HG02571 (cell line): Measurements from ENCODE around the gene TBX4.
"Not testable (repeated sequence)": the region's sequence is repeated elsewhere in the genome, so short reads cannot be mapped to it uniquely, and the experiment has no call there.

Experiments
- ATAC-seq: cut with Tn5 transposase; IDR thresholded peaks from one replicate; pipeline ENCODE4 v1.9.1; 2021; ENCODE audit warnings: mild to moderate bottlenecking, moderate library complexity; ENCODE audit not compliant: unreplicated experiment

Gene TBX4

DNA sequence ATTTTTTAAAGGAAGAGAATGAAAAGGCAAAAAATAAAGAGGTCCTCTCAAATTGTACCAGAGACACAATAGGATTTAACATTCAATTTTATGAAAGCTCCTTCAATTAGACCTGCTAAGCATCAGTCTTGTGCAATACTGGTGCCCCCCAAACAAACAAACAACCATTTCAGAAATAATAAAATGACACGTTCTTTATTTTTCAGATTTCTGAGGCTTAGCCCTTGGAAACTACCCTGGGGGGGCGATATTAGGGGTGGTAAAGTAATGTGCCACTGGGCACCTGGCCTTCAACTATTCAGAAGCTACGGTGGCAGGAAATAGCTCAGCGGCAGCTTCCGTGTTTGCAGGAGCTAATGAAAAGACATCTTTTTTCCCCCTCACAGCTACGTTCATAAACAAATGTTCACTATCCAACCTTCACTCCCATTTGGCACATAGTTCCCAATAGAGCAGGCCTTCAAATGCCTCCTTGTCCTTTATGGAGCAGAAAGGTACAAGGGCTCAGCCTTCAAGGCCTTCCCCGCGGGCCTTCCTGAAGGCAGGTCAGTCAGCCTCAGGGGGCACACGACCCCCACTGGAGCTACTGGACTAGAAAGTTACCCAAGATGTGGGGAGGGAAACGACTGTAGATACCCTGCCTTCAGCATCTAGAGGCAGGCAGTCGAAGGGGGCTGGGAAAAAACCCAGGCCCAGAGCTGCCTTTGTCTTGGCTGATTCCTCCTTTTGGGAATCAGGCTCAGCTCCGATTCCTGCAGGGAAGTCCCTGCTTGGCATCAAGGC lies 44.1 kb downstream of the TBX4 start:
- no peak for ATAC-seq

DNA sequence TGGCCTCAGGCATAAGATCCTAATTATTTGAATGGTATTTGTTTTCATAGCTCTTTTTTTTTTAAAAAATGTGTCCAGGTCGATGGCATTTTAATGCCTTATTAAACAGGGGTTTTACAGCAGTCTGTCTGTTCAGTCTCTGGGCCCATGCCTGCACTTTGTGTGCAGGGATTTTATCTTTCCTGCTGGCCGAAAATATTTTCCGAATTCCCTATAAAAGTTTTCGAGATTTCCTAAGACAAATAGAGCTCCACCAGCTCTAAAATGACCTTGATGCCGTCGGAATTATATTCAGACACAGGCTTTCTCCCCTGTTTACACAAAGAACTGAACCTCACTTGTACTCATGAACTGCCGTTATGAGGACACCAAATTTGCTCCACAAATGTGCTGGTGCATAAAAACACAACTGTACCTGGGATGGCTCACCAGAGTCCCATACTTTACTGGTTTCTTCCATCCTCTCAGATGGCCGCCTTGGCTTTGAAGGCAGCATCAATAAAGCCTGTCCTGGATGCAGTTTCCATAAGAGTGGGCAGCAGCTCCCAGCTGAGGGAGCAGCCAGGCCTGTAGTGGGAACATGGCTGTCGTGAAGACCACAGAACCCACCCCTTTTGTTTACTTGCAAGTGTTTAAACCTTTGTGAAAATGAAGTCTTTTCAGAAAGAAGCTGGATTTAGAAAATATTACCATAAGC lies 44.9 kb downstream of the TBX4 start:
- no peak for ATAC-seq

DNA sequence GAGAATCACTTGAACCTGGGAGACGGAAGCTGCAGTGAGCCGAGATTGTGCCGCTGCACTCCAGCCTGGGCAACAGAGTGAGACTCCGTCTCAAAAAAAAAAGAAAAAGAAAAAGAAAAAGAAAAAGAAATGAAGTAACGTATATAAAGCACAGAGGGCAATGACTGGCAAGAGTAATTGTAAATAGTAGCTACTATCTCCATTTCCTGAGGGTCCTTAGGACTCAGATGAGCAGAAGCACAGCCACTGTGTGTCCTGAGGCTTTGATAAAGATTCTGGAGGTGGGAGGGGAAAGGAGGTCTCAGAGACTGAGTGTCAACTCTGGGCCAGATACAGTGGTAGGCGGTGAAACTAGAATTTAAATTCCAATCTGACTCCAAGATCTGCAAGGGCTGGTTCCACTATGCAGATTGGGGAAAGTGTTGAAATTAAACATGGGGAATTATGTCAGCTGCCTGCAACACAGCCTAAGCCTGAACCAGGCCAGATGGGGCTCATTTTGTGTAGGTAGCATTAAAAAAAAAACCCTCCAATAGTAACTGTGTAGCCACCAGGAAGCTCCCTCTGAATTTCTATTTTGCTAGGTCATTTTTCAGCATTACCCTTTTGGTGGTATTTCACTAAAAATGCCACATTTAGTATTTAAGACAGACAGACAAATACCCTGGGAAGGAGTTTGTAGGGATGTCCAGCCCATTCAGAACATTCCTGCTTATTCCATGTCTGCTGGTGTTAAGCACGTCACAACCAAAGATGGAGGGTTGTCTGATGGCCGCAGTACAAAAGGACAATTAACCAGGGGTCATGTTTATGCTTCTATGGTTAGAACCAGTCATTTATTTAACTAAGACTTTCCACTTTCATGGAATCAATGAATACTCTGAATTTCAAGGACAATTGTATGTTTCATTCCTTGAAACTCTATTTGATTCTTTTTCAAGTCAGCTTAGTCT lies 46.1 kb downstream of the TBX4 start:
- ATAC-seq = no peak

DNA sequence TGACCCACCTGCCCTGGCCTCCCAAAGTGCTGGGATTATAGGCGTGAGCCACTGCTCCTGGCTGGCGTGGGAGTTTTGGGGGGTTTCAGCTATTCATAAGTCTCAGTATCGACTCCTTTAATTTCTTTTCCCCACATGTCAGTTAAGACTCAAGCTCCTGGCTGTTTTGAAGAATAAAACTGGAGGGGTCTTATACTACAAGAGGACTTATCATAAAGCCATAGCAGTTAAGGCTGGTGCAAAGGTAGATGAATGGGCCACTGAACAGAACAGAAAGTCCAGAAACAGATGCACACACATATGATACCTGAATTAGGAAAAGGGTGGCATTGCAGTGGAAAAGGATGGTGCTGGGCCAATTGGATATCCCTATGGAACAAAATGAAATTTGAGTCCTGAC lies 47.4 kb downstream of the TBX4 start:
- no peak for ATAC-seq

DNA sequence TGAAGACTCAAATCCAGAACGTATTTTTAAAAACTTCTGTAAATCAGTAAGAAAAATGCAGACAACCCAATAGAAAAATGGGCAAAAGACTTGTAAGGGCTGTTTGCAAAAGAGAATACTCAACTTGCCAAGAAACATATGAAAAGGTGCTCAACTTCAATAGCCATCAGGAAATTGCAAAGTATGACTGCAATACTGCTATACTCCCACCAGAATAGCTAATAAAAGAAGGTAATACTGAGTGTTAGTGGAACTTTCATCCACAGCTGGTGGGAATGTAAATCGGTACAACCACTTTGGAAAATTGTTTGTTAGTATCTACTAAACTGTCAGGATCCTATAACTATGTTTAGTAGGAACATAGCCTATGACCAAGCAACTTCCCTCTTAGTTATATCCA lies 48.1 kb downstream of the TBX4 start:
- ATAC-seq = no peak

DNA sequence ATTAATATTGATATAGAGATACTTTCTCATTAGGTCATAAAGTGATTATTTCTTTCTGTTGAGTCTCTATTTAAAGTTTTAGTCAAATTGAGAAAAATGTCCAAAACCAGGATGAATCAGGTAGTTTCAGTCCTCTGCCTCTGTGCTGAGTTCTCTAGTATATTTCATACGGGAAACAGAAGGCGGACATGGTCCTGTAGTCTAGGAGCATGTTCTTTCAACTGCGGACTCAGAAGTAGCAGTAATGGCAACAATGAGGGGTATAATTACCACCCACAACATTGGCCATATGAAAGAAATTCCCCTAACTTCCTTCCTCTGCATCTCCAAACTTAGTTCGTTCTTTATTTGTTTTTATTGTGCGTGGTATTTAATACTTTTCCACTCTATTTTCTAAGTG lies 50.1 kb downstream of the TBX4 start:
- no peak for ATAC-seq

DNA sequence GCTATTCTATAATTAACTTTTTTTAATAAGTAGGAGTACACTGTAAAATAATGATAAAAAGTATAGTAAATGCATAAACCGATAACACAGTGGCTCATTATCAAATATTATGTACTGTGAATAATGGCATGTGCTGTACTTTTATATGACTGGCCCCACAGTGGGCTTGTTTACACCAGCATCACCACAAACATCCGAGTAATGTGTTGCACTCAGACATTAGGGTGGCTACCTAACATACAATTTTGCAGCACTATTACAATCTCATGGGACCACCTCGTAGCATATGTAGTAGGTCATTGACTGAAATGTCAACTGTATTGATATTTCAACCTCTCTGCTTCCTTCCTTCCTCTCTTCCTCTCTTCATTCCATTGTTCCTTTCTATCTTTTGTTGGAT lies 51.7 kb downstream of the TBX4 start:
- ATAC-seq = no peak

DNA sequence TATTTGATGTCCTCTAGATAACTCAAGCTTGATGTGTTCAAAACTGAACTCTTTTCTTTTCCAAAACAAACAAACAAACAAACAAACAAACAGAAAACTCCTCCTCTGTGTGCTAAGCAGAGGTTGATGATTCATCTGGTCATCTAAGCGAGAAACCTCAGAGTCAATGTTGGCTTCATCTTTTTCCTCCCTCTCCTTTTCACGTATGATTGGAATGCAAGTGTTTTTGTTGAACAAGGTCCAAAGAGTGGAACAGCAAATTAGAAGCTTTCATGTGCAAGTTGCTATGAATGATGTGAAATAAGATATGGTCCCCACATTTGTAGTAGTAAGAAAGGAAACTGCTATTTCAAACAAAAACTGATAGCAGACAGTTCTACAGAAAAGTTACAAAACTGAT lies 52.5 kb downstream of the TBX4 start:
- ATAC-seq = no peak

DNA sequence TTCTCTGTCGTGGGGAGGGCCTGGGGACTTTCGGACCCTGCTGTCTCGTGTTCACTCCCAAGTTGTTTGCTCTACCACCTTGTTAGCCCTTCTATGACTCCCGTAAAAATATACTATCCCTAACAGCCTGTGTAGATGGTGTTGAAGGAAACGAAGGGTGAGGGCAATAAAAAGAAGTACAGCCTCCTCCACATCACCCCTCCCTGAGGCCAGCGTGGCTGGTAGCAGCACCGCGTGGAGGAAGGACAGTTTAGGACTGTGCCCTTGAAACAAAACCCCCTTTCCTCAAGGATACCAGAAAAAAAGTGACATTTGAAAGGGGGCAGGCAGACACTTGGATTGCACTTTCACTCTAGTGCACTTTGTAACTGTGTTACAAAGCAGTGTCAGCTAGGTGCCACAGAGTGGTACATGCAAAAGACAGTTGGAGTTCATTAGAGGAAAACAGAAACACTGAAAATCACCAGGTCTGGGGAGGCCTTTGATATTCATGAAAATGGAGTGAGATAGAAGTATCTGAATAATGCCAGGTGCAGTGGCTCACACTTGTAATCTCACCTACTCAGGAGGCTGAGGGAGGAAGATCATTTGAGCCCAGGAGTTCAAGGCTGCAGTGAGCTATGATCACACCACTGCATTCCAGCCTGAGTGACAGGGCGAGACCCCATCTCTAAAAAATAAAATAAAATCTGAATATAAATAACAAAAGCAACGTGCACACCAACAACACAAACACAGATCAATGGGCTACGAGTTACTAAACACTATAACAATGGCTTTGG lies 53.8 kb downstream of the TBX4 start:
- no peak for ATAC-seq

DNA sequence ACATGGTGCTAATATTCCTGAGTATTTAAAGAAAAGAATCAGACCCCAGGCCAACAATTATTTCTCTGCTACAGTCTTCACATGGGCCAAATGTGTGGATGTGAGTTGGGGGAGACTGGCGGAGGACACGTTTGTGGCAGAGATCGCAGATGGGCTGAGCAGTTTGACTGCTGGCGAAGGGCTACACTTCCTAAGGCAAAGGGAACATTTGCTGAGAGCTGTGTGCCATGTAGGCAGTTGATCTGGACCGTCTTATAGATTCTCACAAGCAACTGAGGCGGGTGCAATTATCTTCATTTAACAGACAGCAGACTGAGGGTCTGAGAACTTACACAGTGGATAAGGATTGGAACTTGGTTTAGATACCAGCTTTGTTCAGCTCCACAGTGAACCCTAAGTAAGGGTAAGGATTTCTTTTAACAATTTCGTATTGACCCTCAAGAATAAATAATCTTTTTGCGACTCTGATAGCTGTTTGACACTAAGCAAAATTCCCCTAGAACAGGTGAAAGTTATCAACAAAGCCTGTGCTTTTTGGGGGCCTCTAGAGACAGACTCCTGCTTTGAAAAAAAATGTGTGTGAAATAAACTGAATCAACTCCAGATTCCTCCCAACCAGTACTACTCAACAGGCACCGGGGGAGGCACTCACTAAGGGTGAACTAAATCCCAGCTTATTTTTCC lies 55.3 kb downstream of the TBX4 start:
- no peak for ATAC-seq

DNA sequence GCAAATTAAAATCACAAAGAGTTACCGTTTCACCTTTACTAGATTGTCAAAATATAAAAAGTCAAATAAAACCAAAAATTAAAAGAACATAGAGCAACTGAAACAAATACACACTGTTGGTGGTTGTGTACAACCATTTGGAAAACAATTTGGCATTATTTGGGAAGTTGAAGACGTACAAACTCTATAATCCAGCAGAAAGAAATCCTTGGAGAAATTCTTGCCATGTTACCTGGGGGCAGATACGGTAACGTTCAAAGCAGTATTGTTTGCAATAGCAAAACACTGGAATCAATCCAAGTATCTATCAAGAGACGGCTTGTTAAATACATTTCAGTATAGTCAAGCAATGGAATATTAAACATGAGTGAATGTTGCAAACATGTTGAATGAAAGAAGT lies 56.7 kb downstream of the TBX4 start:
- no peak for ATAC-seq

DNA sequence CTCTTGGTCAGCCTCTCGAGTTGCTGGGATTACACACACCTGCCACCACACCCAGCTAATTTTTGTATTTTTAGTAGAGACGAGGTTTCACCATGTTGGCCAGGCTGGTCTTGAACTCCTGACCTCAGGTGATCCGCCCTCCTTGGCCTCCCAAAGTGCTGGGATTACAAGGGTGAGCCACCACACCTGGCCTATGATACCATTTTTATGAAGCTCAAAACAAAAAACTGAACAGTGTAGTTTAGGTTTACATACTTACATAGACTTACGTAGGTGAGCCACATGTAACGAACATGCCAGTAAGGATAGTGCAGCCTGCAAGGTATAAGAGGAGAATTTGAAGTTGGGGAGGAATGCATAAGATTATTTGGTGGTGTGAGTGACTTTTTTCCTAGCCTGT lies 57.2 kb downstream of the TBX4 start:
- ATAC-seq = not testable (repeated sequence)

DNA sequence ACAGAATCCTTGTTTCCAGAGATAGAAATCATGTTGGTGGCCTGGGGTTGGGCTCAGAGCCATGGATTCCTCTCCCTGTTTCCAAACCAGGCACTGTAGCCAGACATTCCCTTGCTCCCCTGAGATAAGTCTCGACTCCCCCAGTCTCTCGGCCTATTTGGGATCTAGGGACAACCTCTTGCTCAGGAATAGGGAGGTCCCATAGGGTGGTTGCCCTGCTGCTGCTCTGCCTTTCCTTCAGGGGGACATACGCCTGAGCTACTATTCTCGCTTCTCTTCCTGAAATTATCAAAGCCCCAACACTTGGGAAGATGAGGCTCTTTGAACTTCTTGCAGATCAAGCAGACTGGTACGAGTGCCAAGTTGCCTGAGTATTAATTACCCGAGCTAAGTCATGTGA lies 58.0 kb downstream of the TBX4 start:
- ATAC-seq = no peak

DNA sequence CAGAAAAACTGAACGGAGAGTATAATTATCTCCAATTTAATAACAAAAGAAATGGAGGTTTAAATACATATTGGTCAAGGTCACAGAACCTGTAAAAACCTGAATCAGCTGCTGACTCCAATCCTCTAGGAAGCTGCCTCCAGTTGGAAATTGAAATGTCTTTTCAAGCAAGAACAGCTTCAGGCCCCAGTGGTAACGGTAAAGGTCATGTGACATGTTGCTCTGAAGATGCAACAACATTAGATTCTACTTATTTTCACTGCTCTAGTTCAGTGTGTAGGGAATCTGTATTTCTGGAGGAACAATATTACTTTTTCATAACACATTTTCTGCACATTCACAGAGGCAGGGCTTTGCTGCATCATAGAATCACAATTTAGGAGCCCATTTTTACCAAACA lies 58.8 kb downstream of the TBX4 start:
- ATAC-seq = no peak

DNA sequence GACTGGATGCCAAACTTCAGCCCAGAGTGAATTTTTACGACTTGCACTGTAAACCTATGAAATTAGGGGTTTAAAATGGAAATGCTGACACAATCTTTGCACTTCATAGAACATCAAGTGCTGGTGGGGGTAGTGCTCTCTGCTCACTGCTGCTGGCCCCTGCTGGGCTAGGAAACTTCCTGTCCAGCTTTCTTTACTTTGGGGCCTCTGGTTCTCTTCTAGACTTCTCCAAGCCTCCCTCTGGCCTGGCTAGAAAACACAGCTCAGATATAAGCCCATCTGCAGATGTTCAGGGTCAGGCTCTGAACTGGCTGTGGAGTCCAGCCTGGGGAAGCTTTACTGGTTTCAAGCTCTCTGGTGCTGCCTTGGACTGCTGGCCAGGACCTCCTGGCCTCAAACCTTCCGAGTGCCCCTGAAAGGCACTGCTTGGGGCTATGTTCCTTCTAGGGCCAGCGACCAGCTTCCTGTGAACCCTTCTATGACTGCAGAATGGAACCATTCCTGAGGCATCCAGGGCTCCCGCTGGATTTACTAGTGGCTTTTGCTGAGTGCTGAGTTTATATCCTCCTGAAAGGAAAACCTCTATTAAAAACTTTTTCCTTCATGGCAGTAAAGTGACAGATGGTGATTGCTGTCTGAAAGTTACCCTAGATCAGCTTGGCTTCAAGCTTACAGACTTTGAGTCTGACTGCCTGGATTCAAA lies 59.4 kb downstream of the TBX4 start:
- no peak for ATAC-seq

DNA sequence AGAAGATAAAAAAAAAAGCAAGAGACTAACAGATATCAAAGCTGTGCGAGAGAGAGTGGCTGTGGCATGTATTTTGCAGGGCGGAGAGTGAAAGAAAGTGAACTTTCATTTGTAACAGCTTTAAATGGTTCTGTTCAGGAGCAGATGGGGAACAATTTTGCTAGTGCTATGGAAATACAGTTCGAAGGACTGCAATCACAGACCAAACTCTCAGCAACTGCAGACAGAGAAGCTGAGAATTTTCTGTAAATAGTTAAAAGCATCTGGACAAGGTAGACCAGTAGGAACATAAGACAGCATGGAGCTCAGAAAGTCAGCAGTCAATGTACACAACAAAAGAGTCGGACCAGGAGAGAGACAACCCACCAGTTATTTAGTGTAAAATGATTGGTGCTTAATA lies 62.3 kb downstream of the TBX4 start:
- no peak for ATAC-seq

DNA sequence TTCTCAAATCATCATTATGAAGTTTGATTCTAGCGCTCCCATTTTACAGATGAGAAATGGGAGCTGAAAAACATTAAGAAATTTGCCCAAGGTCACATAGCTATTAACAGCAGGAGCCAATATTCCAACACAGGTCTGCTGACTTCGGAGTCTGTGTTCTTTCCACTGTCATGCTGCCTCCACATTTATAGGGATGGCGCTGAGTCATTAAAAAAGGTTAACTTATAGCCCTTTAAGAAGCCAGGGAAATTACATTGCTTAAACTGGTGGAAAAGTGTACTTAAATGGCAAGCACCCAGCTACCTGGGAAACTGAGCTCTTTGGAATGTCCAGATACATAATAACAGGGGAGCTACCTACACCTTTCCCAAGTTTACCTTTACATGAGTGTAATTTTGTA lies 65.0 kb downstream of the TBX4 start:
- ATAC-seq = no peak

DNA sequence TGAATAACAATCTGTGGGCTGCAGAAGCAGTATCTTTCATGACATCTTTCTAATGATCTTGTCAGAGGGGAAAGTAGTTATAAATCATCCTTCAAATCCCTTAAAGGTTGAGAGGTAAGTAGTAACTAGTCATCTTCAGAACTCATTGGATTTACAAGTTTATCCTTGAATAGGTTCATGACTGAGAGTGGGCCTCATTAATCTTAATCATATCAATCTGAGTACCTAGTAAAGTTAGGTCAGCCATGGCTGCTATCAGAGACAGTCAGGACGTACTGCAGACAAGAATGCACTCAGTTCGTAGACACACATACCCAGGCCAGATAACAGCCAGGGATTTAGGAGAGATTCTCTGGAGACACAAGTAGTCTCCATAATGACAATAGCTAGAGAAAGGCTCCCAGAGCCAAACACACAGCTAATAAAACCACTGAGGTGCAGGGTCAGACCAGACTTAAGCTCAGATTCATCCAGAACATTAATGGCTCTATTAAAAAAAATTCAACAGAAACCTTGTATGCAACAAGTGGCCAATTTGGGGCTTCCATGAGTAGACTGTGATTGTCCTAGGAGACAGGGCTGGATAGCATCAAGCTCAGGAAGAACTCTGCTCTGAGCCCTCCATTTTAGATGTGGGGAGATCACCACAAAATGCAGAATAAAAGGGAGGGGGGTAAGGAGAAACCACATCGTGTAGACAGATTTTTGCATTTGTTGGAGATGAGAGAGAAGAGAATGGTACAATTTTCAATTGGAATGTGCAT lies 65.8 kb downstream of the TBX4 start:
- no peak for ATAC-seq

DNA sequence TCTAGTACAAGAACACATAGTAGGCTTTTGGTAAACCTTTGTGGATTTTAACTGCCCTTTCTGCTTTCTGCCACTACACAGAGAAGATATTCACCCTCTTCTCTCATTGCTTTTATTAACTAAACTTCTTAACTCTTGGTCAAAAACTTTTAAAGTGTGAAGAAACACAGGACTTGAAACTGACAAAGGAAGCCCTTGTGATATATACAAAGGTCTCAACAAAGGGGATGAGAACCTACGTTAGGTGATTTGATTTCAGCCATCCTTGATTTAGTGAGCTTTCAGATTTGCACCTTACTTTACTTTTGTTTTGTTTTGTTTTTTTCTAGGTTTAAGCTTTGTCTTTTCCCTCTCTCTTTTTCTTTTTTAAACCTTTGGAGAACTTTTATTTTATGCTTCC lies 66.9 kb downstream of the TBX4 start:
- ATAC-seq = no peak
